ENCODE results near the gene DDX17.
A peak's percentile ranks its signal among the peaks of the same experiment; 100 is the strongest.

The DDX17 gene

GRCh38 chr22:38467904-38468442 is 38.1 kb downstream of the DDX17 start, which contains the start of gene KDELR3:
KDELR3 (plus strand) TSS chr22:38468096; CDS start chr22:38468234, 138 bp downstream.
- peak within 1 kb of the TSS; percentile 76 for H3K4me3 ChIP-seq (replicated peaks; ENCODE audit: low read depth, low read length)
- TF ChIP-seq CTCF (IDR thresholded peaks at IDR 0.05; ENCODE audit: low read depth, low read length, missing control alignments): no peak
- no peak for DNase-seq (ENCODE audit: extremely low read depth, low read depth)

- peak overlapping the region; percentile 76 for H3K4me3 ChIP-seq (replicated peaks; ENCODE audit: low read depth, low read length)
- DNase-seq (ENCODE audit: extremely low read depth, low read depth): no peak
- no peak for TF ChIP-seq CTCF (IDR thresholded peaks at IDR 0.05; ENCODE audit: low read depth, low read length, missing control alignments)
Measured at GRCh38 chr22:38467438-38467903, 38.6 kb downstream of the DDX17 start.

GRCh38 chr22:38465673-38466490 is 40.2 kb downstream of the DDX17 start:
- DNase-seq (ENCODE audit: extremely low read depth, low read depth): no peak
- no peak overlapping the region for H3K4me3 ChIP-seq (replicated peaks; ENCODE audit: low read depth, low read length)
- no peak for TF ChIP-seq CTCF (IDR thresholded peaks at IDR 0.05; ENCODE audit: low read depth, low read length, missing control alignments)

- DNase-seq (ENCODE audit: extremely low read depth, low read depth): no peak
- no peak for TF ChIP-seq CTCF (IDR thresholded peaks at IDR 0.05; ENCODE audit: low read depth, low read length, missing control alignments)
- H3K4me3 ChIP-seq (replicated peaks; ENCODE audit: low read depth, low read length): no peak overlapping the region
Measured at GRCh38 chr22:38464992-38465672, 41.0 kb downstream of the DDX17 start.

GRCh38 chr22:38462960-38463784 is 42.9 kb downstream of the DDX17 start:
- no peak for DNase-seq (ENCODE audit: extremely low read depth, low read depth)
- no peak overlapping the region for H3K4me3 ChIP-seq (replicated peaks; ENCODE audit: low read depth, low read length)
- no peak for TF ChIP-seq CTCF (IDR thresholded peaks at IDR 0.05; ENCODE audit: low read depth, low read length, missing control alignments)

- no peak for TF ChIP-seq CTCF (IDR thresholded peaks at IDR 0.05; ENCODE audit: low read depth, low read length, missing control alignments)
- DNase-seq (ENCODE audit: extremely low read depth, low read depth): peak; percentile 35
- no peak overlapping the region for H3K4me3 ChIP-seq (replicated peaks; ENCODE audit: low read depth, low read length)
Measured at GRCh38 chr22:38461414-38462081, 44.6 kb downstream of the DDX17 start.
